DOHH2 (cell line): ENCODE results near the gene GATA3.

Source experiments
- CTCF ChIP-seq: fragments of 200-600 bp; sonication (generic); IDR thresholded peaks from one replicate; pipeline ENCODE4 v1.5.1; 2014; ENCODE audit warnings: antibody characterized with exemption, mild to moderate bottlenecking, low read depth, low read length; ENCODE audit not compliant: poor library complexity, severe bottlenecking
- EZH2phosphoT487 ChIP-seq: fragments of 200-600 bp; sonication (generic); IDR thresholded peaks from 2 replicates; pipeline ENCODE4 v1.6.1; 2017; ENCODE audit warnings: borderline replicate concordance, mild to moderate bottlenecking, antibody characterized with exemption, low read length, moderate library complexity, mixed read lengths

- TF ChIP-seq CTCF (no peak), EZH2phosphoT487 (no peak)
These were observed 50.2 kb downstream of the GATA3 start for GRCh38 chr10:8104721-8105120.
